ENCODE data around the gene IL22RA1. TPM values are rescaled to one million over a fixed set of nuclear protein-coding genes. Genes with fewer than 3 reads are reported as not detected.

Gene IL22RA1, protein sequence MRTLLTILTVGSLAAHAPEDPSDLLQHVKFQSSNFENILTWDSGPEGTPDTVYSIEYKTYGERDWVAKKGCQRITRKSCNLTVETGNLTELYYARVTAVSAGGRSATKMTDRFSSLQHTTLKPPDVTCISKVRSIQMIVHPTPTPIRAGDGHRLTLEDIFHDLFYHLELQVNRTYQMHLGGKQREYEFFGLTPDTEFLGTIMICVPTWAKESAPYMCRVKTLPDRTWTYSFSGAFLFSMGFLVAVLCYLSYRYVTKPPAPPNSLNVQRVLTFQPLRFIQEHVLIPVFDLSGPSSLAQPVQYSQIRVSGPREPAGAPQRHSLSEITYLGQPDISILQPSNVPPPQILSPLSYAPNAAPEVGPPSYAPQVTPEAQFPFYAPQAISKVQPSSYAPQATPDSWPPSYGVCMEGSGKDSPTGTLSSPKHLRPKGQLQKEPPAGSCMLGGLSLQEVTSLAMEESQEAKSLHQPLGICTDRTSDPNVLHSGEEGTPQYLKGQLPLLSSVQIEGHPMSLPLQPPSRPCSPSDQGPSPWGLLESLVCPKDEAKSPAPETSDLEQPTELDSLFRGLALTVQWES
- 0.16 TPM for total RNA-seq
- long read RNA-seq = 0 reads

DNA sequence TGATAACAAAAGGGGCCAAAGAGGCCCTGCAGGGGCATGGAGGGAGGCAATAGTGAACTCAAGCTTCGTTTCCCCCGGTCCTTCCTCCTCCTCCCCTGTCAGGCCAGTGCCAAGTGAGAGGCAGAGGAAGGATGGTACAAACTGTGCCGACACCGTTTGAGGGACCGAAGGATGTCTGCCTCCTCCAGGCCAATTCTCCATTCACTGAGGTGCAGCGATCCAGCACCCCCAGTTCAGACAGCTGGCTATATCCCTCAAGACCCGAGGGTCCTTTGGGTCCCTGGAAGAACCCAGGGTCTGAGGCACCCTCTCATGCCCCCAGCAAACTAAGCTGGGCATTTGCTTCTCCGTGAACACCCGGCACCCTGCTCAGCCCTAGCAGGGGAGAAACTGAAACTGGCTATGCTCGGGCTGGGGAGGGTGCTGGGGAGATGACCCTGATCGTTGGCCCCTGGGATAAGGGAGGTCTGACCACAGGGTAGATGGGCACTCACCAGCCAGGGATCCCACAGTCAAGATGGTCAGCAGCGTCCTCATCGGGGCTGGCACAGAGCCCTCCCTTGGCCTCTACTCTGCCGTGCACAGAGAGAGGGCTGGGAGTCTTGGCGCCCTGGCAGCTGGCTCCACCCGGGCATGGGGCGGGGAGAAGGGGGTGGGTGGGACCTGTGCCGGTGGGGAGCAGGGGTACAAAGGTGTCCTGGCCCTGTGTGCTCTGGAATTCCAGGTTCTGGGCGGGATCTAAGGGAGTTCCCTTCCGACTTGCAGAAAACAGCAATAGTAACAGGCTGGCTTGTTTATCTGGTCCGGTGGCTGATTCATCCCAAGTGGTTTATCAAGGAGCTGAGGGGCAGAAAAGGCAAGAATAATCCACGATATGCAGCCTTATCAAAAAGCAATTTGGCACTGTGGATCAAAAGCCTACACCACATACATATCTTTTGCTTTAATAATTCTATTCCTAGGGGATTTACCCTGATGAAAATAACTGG is at the start of gene IL22RA1:
IL22RA1 (minus strand) TSS at position 595 of the 989 bp plus-strand sequence; CDS start at position 537, 58 bp downstream.
- DNase-seq (peak; percentile 58), ATAC-seq (ENCODE audit: poor library complexity) (peak; percentile 81)
- intact Hi-C loops (cut with DNase I) = no loop called here

DNA sequence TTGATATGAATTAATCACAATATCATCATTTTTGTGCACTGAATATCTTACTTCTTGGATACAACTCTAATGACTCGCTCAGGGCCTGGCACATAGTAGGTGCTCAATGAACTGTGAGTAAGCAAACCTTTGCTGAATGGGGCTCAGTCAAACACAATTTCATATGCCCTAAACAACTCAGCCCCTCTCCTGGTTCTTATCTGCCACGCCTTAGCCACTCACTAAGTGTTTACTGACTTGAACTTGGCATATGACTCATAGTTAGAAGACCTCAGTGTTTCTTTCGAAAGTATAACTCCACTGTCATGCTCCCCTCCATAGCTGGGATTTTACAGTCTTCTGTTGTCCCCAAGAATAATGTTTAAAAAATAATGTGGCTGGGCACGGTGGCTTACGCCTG is 48.9 kb upstream of the IL22RA1 start:
- ATAC-seq (ENCODE audit: poor library complexity) (no peak), DNase-seq (no peak)
- intact Hi-C loops (cut with DNase I) = loop anchor here (10.0 kb wide), 1 partner anchor 443 kb away; no protein-coding TSS in a partner anchor

DNA sequence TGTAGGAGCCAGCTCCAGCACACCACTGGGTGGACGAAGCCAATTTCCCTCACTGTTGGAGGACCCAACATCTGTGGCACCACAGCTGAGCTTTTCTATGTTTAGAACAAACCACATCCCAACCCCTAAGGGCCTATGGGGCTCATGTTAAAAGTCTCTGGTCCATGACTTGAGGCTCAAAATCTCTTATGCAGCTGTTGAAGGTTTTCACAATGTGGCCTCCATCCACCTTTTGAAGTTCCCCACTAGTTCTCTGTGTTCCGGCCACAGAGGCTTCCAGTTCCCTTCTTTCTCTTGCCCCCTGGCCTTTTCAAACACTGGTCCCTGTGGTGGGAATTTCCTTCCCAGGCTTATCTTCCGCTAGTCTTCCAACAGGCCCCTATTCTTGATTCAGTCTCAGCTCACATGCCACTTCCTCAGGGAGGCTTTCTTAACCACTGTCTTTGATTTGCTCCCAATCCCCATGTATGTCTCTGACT is 48.1 kb upstream of the IL22RA1 start:
- no peak for ATAC-seq (ENCODE audit: poor library complexity)
- intact Hi-C loops (cut with DNase I) = loop anchor here (10.0 kb wide), 1 partner anchor 444 kb away; no protein-coding TSS in a partner anchor
- no peak for DNase-seq

DNA sequence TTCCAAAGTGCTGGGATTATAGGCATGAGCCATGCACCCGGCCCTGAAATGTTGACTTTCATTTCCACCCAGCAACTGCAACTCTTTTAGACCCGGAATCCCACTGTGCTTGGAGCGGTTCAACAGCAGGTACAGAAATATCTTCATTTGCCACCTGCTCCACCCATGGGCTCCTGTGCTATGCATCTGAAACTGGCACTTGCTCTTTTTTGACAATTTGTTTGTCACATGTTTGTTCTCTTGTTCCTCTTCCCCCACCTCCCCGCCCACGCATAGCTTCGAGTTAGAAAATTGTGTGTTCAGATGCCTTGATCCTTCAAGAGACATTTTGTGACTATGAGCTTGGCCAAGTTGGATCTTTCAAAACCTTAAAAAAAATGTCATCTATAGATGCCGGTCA is 46.6 kb upstream of the IL22RA1 start:
- DNase-seq (no peak), ATAC-seq (ENCODE audit: poor library complexity) (no peak)
- intact Hi-C loops (cut with DNase I) = no loop called here

DNA sequence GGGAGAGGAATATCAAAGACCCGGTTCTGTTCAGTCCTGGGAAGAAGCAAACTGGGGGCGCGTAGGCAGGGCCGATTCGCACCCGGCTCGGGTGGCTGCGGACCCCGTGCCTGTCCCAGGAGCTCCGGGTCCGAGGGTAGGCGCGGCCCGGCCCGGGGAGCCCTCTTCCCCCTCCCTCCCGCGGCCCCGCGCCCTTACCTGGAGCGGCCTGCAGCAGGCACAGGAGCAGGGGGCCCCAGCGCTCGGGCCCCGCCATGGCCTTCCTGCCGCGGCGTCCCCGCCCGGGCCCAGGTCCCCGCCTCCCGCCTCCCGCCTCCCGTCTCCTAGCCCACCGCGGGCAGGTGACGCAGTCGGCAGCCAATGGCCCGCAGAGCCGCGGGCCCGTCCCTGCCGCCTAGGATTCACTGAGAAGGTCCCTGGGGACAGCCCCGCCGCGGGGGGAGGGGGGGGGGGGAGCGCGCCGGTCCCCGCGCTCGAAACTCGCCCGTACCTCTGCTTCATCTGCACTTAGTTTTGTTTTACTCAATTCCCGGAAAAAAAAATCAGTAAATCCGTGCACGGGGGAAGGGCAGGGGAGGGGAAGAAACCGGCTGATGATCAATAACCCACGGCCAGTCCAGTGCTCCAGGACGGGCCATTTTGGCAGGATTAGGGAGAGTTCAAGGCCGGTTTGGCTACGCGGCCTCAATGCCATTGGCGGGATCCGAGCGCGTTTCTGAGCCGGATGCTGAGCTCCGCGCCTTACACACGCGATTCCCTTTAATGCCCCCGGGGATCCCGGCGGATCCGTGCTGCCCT is 44.3 kb upstream of the IL22RA1 start, which contains the start of gene IFNLR1:
IFNLR1 (minus strand) TSS at position 297 of the 798 bp plus-strand sequence; CDS start at position 256, 41 bp downstream.
- ATAC-seq (ENCODE audit: poor library complexity) (peak; percentile 93), DNase-seq (peak; percentile 65)
- intact Hi-C loops (cut with DNase I) = no loop called here

DNA sequence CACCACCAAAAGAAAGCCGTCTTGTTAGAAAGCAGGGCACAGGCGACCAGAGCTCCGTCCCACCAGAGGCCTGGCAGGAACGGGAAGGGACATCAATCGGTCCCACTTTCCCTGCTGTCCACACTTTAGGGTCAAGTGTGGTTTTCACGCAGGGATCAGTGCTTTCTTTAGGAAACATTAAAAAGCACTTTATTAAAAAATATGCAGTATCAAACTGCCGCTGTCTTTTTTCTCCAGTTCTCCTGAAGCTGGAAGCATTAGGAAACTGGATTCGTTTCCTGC is 43.7 kb upstream of the IL22RA1 start:
- ATAC-seq (ENCODE audit: poor library complexity) = no peak
- DNase-seq = no peak
- intact Hi-C loops (cut with DNase I) = no loop called here

DNA sequence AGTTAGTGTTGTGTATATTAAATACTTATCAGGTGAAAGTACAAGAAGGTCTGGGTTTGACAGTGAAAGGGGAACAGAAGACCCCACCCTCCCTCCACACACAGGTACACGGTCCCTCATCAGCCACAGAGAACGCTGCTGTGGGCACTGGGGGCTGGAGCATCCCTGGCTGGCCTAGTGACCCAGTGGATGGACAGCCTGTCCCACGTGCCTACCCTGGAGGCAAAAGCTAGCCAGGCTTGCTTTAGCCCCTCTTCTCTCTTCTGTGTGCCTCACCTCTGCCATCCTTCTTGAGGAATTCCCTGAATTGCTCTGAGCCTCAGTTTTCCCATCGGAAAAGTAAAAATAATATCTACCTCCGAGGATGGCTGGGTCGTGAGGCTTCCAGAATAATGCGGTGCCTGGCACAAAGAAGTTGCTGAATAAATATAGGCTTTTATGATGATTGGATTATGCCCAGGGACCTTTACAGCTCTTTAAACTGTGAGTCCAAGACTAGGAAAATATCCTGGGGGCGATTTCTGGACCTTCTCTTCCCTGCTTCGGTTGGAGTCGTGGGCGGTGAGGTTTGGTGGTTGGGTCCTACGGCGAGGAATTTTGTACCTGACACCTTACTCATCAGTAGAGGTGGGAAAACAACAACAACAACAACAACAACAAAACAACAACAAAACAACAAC is 43.2 kb upstream of the IL22RA1 start:
- intact Hi-C loops (cut with DNase I) = no loop called here
- ATAC-seq (ENCODE audit: poor library complexity) = no peak
- no peak for DNase-seq

DNA sequence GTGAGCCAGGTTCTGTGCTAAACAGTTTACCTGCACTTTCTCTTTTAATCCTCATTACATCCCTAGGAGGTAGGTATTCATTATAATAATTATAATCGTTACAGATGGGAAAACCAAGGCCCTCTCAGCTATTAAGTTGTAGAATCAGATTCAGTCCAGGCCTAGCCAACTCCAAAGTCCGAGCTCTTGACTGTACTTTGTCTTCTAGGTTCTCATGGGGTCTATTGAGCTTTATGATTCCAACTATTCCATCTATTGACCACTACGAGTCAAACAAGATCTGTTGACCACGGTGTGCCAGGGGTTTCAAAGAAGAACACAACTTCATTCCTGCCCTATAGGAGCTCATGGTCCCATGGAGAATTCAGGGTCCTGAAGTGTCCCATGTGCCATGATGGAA is 42.1 kb upstream of the IL22RA1 start:
- intact Hi-C loops (cut with DNase I) = no loop called here
- ATAC-seq (ENCODE audit: poor library complexity) (no peak), DNase-seq (no peak)

DNA sequence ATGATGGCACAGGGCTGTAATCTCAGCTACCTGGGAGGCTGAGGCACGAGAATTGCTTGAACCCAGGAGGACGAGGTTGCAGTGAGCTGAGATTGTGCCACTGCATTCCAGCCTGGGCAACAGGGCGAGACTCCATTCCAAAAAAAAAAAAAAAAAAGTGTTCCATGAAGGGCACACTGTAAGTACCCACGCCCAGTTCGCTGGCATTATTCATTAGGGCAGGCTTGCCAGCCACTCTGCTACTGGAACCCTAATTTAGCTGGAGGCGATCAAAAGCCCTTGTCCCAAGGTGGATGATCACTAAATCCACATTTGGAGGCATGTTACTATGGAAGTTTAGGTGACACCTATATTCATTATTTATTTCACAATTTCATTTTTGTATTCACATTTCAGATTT is 39.1 kb upstream of the IL22RA1 start:
- DNase-seq (no peak), ATAC-seq (ENCODE audit: poor library complexity) (peak; percentile 32)
- intact Hi-C loops (cut with DNase I) = no loop called here

DNA sequence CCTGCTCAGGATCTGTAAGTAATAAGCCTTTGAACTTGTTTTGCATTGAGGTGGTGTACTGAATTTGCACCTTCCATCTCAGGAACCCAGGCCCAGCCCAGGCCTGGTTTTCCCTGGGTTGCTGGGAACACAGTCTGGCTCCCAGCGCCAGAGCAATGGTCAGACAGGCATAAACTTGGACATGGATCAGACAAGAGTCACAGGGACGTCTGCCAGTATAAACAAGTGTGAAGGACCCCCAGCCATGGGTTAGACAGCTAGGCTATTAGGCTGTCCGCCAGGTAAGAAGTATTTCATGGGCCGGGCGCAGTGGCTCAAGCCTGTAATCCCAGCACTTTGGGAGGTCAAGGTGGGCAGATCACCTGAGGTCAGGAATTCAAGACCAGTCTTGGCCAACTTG is 38.7 kb upstream of the IL22RA1 start:
- intact Hi-C loops (cut with DNase I) = no loop called here
- DNase-seq (no peak), ATAC-seq (ENCODE audit: poor library complexity) (no peak)

DNA sequence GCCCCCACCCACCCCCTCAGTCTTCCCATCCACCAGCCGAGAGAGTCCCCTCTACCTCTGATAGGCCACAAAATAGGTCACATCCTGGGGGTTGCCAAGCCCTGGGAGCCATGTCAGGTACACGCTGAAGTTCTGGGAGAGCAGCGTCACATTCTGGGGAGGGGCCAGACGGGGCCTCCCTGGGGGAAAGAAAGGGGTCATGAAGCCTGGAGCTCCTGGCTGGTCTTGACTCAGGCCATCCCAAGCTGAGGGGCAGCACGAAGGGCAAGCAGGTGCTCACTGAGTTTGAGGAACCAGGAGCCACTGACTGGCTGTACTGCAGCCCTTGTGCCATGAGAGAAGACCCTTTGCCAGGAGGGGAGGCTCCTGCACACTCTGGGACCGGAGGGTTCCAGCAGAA is 37.7 kb upstream of the IL22RA1 start:
- no peak for ATAC-seq (ENCODE audit: poor library complexity)

DNA sequence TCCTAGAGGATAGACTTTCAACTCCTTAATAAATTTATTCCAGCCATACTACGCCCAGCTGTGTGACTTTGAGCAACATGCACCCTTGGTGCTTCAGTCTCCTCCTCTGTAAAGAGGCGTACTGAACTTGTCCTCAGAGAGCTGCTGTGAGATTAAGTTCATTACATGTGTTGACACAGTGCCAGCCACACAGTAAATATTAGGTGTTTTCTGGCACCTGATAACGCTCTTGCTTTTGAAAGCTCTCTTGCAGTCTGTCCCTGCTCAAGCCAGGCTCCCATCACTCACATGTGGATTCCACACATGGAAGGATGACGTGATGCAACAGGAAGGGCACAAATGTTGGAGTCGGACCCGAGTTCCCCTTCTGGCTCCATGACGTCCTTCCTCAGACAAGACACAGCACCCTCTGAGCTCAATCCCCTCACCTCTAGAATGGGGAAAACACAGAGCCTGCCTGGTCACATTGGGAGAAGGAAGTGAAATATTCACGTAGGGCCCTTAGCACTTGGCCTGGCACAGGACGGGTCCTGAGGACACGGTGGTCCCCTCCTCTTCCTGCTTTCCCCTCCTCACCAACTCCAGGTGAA is 36.4 kb upstream of the IL22RA1 start:
- intact Hi-C loops (cut with DNase I) = no loop called here
- no peak for ATAC-seq (ENCODE audit: poor library complexity)
- DNase-seq = no peak

More for the DNA sequence above, 37.7 kb upstream of the IL22RA1 start:
- intact Hi-C loops (cut with DNase I) = no loop called here
- DNase-seq = no peak

DNA sequence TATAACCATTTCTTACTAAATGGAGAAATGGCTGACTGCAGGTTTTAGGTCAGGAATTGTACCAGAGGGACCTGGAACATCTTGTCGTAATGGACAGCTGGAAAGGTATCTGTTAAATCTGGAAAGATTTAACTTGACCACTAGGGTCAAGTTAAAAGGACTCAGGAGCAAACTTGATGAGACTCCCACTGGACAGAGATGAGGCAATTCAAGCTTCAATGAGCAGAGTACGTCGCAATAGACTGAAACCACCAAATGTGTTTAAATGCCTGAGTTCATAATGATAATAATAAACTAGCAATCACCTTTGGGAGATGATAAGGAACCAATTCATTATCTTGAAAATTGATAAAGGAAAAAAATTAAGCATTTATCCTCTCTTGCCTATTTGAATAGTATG is 35.5 kb upstream of the IL22RA1 start:
- ATAC-seq (ENCODE audit: poor library complexity) (no peak), DNase-seq (no peak)
- intact Hi-C loops (cut with DNase I) = no loop called here

DNA sequence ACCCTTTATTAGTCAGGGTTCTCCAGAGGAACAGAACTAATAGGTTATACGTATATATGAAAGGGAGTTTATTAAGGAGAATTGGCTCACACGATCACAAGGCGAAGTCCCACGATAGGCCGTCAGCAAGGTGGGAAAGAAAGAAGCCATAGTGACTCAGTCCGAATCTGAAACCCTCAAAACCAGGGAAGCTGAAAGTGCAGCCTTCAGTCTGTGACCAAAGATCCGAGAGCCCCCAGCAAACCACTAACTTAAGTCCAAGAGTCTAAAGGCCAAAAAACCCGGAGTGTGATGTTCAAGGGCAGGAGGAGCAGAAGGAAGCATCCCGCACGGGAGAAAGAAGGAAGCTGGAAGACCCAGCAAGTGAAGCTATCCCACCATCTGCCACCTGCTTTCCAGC is 34.2 kb upstream of the IL22RA1 start:
- ATAC-seq (ENCODE audit: poor library complexity) (no peak), DNase-seq (no peak)
- intact Hi-C loops (cut with DNase I) = no loop called here

DNA sequence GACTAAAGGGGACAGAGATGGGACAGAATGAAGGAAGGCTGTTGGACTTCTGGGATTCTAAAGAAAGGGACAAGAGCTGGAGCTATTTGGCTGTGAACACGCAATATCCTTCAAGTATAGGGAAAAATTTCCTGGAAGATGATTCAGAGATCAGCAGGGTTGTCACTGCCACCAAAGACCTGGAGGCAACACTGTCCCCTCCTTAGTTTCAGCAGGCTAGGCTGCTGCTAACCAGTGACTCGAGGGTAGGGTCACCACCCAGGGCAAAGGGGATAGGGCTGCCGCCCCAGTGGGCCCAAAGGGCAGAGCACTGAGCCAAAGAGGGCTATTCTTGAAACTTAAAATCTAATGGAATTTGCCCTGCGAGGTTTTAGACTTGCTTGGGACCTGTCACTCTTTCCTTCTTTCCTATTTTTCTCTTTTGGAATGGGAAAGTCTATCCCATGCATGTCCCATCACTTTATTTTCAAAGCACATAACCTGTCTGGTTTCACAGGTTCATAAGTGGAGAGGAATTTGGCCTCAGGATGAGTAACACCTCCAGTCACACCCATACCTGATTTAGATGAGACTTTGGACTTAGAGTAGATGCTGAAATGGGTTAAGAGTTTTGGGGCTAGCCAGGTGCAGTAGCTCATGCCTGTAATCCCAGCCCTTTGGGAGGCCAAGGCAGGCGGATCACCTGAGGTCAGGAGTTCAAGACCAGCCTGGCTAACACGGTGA is 32.3 kb upstream of the IL22RA1 start:
- intact Hi-C loops (cut with DNase I) = no loop called here
- DNase-seq = no peak
- ATAC-seq (ENCODE audit: poor library complexity) = no peak

DNA sequence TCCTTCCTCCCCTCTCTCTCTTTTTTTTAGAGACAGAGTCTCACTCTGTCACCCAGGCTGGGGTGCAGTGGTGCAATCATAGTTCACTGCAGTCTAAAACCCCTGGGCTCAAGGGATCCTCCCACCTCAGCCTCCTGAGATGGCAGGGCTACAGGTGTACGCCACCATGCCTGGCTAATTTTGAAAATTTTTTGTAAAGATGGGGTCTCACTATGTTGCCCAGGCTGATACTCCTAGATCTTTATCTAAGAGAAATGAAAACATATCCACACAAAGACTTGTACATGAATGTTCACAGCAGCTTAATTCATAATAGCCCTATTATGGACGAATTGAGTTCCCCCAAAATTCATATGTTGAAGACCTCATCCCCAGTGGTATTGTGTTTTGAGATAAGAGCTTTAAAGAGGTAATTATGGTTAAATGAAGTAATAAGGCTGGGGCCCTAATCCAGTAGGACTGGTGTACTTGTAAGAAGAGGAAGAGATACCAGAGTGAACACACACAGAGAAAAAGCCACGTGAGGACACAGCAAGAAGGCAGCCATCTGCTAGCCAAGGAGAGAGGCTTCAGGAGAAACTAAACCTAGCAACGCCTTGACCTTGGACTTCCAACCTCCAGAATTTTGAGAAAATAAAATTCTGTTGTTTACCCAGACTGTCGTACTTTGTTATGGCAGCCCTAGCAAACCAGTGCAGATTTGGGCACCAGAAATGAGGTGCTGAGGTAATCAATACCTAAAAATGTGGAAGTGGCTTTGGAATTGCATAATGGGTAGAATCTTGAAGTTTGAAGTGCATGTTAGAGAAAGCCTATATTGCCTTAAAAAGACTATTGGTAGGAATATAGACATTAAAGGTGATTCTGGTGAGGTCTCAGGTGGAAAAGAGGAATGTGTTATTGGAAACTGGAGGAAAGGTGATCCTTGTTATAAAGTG is 31.0 kb upstream of the IL22RA1 start:
- ATAC-seq (ENCODE audit: poor library complexity) = no peak
- intact Hi-C loops (cut with DNase I) = no loop called here
- no peak for DNase-seq

All from Right ventricle myocardium superior (tissue), 1 donor.